HEK293 (cell line): ENCODE data around the gene S100A13.

Source experiments
- CTCF ChIA-PET: fragments of 350-600 bp; formaldehyde crosslinking; extraction: SDS; loops from one replicate; lab custom pipeline; 2021; ENCODE audit warnings: antibody characterized with exemption; lab: Yijun Ruan, JAX
- POLR2A ChIA-PET: fragments of 300-600 bp; formaldehyde crosslinking; extraction: SDS; loops from one replicate; lab custom pipeline; 2020; ENCODE audit warnings: antibody characterized with exemption, inconsistent platforms; lab: Yijun Ruan, JAX
- H3K27ac ChIP-seq: fragments of 200-500 bp; sonication (Bioruptor generic); 2 replicates; pipeline ENCODE4 v1.5.1; 2014; ENCODE audit warnings: low read depth, low read length, control low read depth, inconsistent platforms; ENCODE audit errors: extremely low read depth
- H3K36me3 ChIP-seq, 2 experiments: fragments of 200-500 bp in 1 of 2; sonication (Bioruptor generic) in 1 of 2; 1 replicate in 1 of 2; 2 replicates in 1 of 2; pipeline ENCODE4 v1.5.1; 2014 to 2017; ENCODE audit warnings: inconsistent platforms in 2 of 2, low read length in 2 of 2; ENCODE audit not compliant: control insufficient read depth in 2 of 2, insufficient read depth in 1 of 2
- H3K4me1 ChIP-seq: fragments of 200-500 bp; sonication (Bioruptor generic); 2 replicates; pipeline ENCODE4 v1.5.1; 2014; ENCODE audit warnings: mild to moderate bottlenecking, low read length, inconsistent platforms; ENCODE audit not compliant: control insufficient read depth, insufficient read depth
- H3K4me3 ChIP-seq: 2 replicates; pipeline ENCODE4 v1.5.1; 2011; ENCODE audit warnings: low read depth, mild to moderate bottlenecking, control low read depth, low read length, moderate library complexity
- H3K9me3 ChIP-seq: fragments of 200-500 bp; sonication (Bioruptor generic); 2 replicates; pipeline ENCODE4 v1.5.1; 2014; ENCODE audit warnings: low read depth, low read length, inconsistent platforms; ENCODE audit not compliant: control insufficient read depth, insufficient read depth
- BCL11B ChIP-seq: fragments of 450-650 bp; formaldehyde crosslinking; IDR thresholded peaks from 2 replicates; pipeline ENCODE4 v1.5.1; 2016; ENCODE audit warnings: low read depth, missing biosample characterization, missing genetic modification characterization
- EGR2 ChIP-seq: fragments of 450-650 bp; formaldehyde crosslinking; IDR thresholded peaks from 2 replicates; pipeline ENCODE4 v1.5.1; 2016; ENCODE audit warnings: low read depth, missing biosample characterization, missing genetic modification characterization
- OSR2 ChIP-seq: fragments of 450-650 bp; formaldehyde crosslinking; IDR thresholded peaks from 2 replicates; pipeline ENCODE4 v1.5.1; 2016; ENCODE audit warnings: missing biosample characterization, missing genetic modification characterization
- SCRT1 ChIP-seq: fragments of 450-650 bp; formaldehyde crosslinking; IDR thresholded peaks from 2 replicates; pipeline ENCODE4 v1.5.1; 2016; ENCODE audit warnings: missing biosample characterization, missing genetic modification characterization, borderline replicate concordance
- SETDB1 ChIP-seq: IDR thresholded peaks from one replicate; pipeline ENCODE4 v1.6.1; 2017; ENCODE audit warnings: mild to moderate bottlenecking, low read length, moderate library complexity, mixed read lengths; ENCODE audit not compliant: insufficient read length
- ZFP37 ChIP-seq: fragments of 450-650 bp; formaldehyde crosslinking; IDR thresholded peaks from 2 replicates; pipeline ENCODE4 v1.5.1; 2016; ENCODE audit warnings: missing biosample characterization, missing genetic modification characterization
- ZFP41 ChIP-seq: fragments of 450-650 bp; formaldehyde crosslinking; IDR thresholded peaks from 2 replicates; pipeline ENCODE4 v1.5.1; 2016; ENCODE audit warnings: missing biosample characterization, missing genetic modification characterization, borderline replicate concordance
- ZNF121 ChIP-seq: fragments of 450-650 bp; formaldehyde crosslinking; IDR thresholded peaks from 2 replicates; pipeline ENCODE4 v1.5.1; 2016; ENCODE audit warnings: missing biosample characterization, missing genetic modification characterization
- ZNF184 ChIP-seq: fragments of 450-650 bp; IDR thresholded peaks from 2 replicates; pipeline ENCODE4 v1.5.1; 2018; ENCODE audit warnings: missing biosample characterization, mild to moderate bottlenecking, missing genetic modification characterization
- ZNF2 ChIP-seq: fragments of 450-650 bp; formaldehyde crosslinking; IDR thresholded peaks from 2 replicates; pipeline ENCODE4 v1.5.1; 2016; ENCODE audit warnings: missing biosample characterization, missing genetic modification characterization
- ZNF223 ChIP-seq: fragments of 450-650 bp; formaldehyde crosslinking; IDR thresholded peaks from 2 replicates; pipeline ENCODE4 v1.5.1; 2016; ENCODE audit warnings: missing biosample characterization, missing genetic modification characterization
- ZNF24 ChIP-seq: fragments of 450-650 bp; formaldehyde crosslinking; IDR thresholded peaks from 2 replicates; pipeline ENCODE4 v1.5.1; 2016; ENCODE audit warnings: missing biosample characterization, missing genetic modification characterization
- ZNF274 ChIP-seq, 2 experiments: fragments of 200-500 bp in 1 of 2; fragments of 450-650 bp in 1 of 2; sonication (Bioruptor generic) in 1 of 2; formaldehyde crosslinking in 1 of 2; IDR thresholded peaks; 2 replicates each; pipeline versions ENCODE4 v1.5.1 to v1.6.1; 2014 to 2016; ENCODE audit warnings: borderline replicate concordance in 1 of 2, inconsistent platforms in 1 of 2, low read length in 1 of 2, missing biosample characterization in 1 of 2, missing genetic modification characterization in 1 of 2
- ZNF335 ChIP-seq: fragments of 450-650 bp; formaldehyde crosslinking; conservative IDR thresholded peaks from 2 replicates; pipeline ENCODE4 v1.5.1; 2016; ENCODE audit warnings: missing biosample characterization, missing genetic modification characterization
- ZNF423 ChIP-seq: fragments of 450-650 bp; formaldehyde crosslinking; IDR thresholded peaks from 2 replicates; pipeline ENCODE4 v1.5.1; 2016; ENCODE audit warnings: missing biosample characterization, missing genetic modification characterization
- ZNF510 ChIP-seq: fragments of 450-650 bp; formaldehyde crosslinking; IDR thresholded peaks from 2 replicates; pipeline ENCODE4 v1.5.1; 2018; ENCODE audit warnings: mild to moderate bottlenecking, missing genetic modification characterization, missing biosample characterization; ENCODE audit not compliant: insufficient replicate concordance
- ZNF571 ChIP-seq: fragments of 450-650 bp; formaldehyde crosslinking; IDR thresholded peaks from 2 replicates; pipeline ENCODE4 v1.5.0; 2017; ENCODE audit warnings: missing biosample characterization, missing genetic modification characterization
- ZNF660 ChIP-seq: fragments of 450-650 bp; IDR thresholded peaks from 2 replicates; pipeline ENCODE4 v1.5.1; 2018; ENCODE audit warnings: missing biosample characterization, mild to moderate bottlenecking, missing genetic modification characterization
- ZNF777 ChIP-seq: fragments of 450-650 bp; formaldehyde crosslinking; IDR thresholded peaks from 2 replicates; pipeline ENCODE4 v1.5.1; 2017; ENCODE audit warnings: missing biosample characterization, missing genetic modification characterization, borderline replicate concordance
- ZNF792 ChIP-seq: fragments of 450-650 bp; formaldehyde crosslinking; IDR thresholded peaks from 2 replicates; pipeline ENCODE4 v1.5.1; 2016; ENCODE audit warnings: missing biosample characterization, missing genetic modification characterization
- ZSCAN30 ChIP-seq: fragments of 450-650 bp; IDR thresholded peaks from 2 replicates; pipeline ENCODE4 v1.5.1; 2018; ENCODE audit warnings: missing biosample characterization, mild to moderate bottlenecking, missing genetic modification characterization, moderate library complexity
- TF ChIP-seq, protein P1 (sequence below): fragments of 450-650 bp; formaldehyde crosslinking; IDR thresholded peaks from 2 replicates; pipeline ENCODE4 v1.5.1; 2017; ENCODE audit warnings: missing biosample characterization, missing genetic modification characterization
- TF ChIP-seq, protein P2 (sequence below): fragments of 450-650 bp; formaldehyde crosslinking; IDR thresholded peaks from 2 replicates; pipeline ENCODE4 v1.5.1; 2016; ENCODE audit warnings: missing biosample characterization, missing genetic modification characterization

The S100A13 gene

DNA sequence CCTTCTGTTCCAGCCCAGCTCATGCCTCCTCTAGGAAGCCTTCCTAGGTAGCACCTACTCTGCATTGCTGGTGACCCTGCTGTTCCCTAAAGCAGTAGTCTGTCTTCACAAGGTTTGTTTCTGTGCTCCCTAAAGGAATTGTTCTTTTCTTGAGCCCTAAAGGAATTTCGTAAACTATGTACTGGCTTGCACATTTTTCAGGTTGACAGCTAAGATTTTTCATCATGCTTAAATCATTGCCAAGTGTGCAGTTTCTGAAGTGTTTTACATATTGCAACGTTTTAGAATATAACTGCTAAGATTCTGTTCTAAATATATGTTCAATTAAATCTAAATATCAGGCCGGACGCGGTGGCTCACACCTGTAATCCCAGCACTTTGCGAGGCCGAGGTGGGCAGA lies 27.5 kb downstream of the S100A13 start:
- no peaks in the 10 kb centered on the region for H3K4me1 ChIP-seq
- ChIA-PET POLR2A (no interaction called here), CTCF (interaction anchor here (0.6 to 1.3 kb wide), 2 partner anchors 11 to 27 kb away, joined by 3 to 4 read pairs; partner anchors contain the start of gene S100A13)
- H3K4me3 ChIP-seq, result no peak overlapping the region
- no peak for TF ChIP-seq ZNF660 (tag by site-specific recombination)
- TF ChIP-seq ZNF423 (tag by site-specific recombination), result no peak
- no peak for TF ChIP-seq ZNF777
- no peak for TF ChIP-seq ZFP37 (tag by site-specific recombination)
- no peak for TF ChIP-seq ZNF274 (IDR thresholded peaks at IDR 0.05; ENCODE audit: low read length)
- no peak for TF ChIP-seq ZNF274 (tag by site-specific recombination; IDR thresholded peaks at IDR 0.05; ENCODE audit: borderline replicate concordance)
- TF ChIP-seq SCRT1 (tag by site-specific recombination), result no peak
- no peak for TF ChIP-seq ZNF792 (tag by site-specific recombination)
- TF ChIP-seq ZSCAN30 (tag by site-specific recombination), result no peak
- no peak for TF ChIP-seq SETDB1
- no peak for TF ChIP-seq ZFP41 (tag by site-specific recombination)
- TF ChIP-seq ZNF2, result no peak
- no peak for TF ChIP-seq ZNF510
- no peak for TF ChIP-seq BCL11B (tag by site-specific recombination)
- TF ChIP-seq, protein P1, sequence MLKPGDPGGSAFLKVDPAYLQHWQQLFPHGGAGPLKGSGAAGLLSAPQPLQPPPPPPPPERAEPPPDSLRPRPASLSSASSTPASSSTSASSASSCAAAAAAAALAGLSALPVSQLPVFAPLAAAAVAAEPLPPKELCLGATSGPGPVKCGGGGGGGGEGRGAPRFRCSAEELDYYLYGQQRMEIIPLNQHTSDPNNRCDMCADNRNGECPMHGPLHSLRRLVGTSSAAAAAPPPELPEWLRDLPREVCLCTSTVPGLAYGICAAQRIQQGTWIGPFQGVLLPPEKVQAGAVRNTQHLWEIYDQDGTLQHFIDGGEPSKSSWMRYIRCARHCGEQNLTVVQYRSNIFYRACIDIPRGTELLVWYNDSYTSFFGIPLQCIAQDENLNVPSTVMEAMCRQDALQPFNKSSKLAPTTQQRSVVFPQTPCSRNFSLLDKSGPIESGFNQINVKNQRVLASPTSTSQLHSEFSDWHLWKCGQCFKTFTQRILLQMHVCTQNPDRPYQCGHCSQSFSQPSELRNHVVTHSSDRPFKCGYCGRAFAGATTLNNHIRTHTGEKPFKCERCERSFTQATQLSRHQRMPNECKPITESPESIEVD (tag by site-specific recombination), result no peak
- no peak for TF ChIP-seq EGR2 (tag by site-specific recombination)
- TF ChIP-seq OSR2, result no peak
- TF ChIP-seq ZNF223 (tag by site-specific recombination), result no peak
- TF ChIP-seq ZNF571 (tag by site-specific recombination), result no peak
- TF ChIP-seq ZNF24 (tag by site-specific recombination), result no peak
- no peaks in the 10 kb centered on the region for H3K9me3 ChIP-seq
- H3K36me3 ChIP-seq, result no peaks in the 10 kb centered on the region
- H3K27ac ChIP-seq, result no peak overlapping the region

DNA sequence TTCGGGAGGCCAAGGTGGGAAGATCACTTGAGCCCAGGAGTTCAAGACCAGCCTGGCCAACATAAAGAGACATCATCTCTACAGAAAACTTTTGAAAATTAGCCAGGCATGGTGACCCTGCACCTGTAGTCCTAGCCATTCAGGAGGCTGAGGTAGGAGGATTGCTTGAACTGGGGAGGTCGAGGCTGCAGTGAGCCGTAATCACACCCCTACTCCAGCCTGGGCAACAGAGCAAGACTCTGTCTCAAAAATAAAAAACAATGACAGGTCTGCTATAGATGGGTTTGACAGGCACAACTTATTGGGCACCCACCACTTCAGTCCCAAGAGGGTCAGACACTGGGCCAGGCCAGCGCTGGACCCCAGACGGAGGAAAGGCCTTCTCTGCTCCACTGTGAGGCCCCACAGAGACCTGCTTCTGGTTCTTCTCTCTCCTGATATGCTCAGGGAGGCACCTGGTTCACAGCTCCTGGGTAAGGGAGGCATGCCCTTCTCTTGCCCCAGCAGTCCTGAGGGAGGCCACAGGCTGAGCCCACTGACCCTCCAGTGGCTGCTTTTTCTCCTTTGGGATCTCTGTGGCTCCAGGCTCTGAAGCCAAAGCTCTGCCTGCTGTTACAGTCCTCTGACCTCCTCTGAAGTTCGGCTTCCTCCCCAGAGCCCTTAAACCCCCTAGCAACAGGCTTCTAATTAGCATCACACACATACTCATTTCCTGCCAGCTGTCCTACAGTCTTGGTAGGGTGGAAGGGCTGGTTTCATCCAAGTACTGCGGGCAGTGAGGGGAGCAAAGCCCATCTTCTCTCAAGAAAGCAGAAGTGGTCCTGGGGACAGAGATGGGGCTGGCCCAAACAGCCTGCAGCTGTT lies 28.8 kb downstream of the S100A13 start:
- CTCF ChIA-PET, result interaction anchor here (0.6 to 1.4 kb wide), 3 partner anchors 26 to 251 kb away, joined by 3 to 5 read pairs (median 4); no protein-coding TSS in a partner anchor
- Histone ChIP-seq H3K9me3 (no peaks in the 10 kb centered on the region), H3K27ac (no peak overlapping the region), H3K4me3 (no peak overlapping the region), H3K4me1 (no peaks in the 10 kb centered on the region), H3K36me3 (no peaks in the 10 kb centered on the region)
- POLR2A ChIA-PET, result no interaction called here
- TF ChIP-seq ZNF335 (tag by site-specific recombination), result no peak
- TF ChIP-seq, protein P2, sequence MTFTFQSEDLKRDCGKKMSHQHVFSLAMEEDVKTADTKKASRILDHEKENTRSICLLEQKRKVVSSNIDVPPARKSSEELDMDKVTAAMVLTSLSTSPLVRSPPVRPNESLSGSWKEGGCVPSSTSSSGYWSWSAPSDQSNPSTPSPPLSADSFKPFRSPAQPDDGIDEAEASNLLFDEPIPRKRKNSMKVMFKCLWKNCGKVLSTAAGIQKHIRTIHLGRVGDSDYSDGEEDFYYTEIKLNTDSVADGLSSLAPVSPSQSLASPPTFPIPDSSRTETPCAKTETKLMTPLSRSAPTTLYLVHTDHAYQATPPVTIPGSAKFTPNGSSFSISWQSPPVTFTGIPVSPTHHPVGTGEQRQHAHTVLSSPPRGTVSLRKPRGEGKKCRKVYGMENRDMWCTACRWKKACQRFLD (tag by site-specific recombination), result no peak
- TF ChIP-seq ZFP41 (tag by site-specific recombination), result no peak
- no peak for TF ChIP-seq ZNF121 (tag by site-specific recombination)
- no peak for TF ChIP-seq ZNF184 (tag by site-specific recombination)
